ENCODE results near the gene CTSS.
A peak's percentile ranks its signal among the peaks of the same experiment; 100 is the strongest.
"Not testable (repeated sequence)": the region's sequence is repeated elsewhere in the genome, so short reads cannot be mapped to it uniquely, and the experiment has no call there.

CTSS gene

DNA sequence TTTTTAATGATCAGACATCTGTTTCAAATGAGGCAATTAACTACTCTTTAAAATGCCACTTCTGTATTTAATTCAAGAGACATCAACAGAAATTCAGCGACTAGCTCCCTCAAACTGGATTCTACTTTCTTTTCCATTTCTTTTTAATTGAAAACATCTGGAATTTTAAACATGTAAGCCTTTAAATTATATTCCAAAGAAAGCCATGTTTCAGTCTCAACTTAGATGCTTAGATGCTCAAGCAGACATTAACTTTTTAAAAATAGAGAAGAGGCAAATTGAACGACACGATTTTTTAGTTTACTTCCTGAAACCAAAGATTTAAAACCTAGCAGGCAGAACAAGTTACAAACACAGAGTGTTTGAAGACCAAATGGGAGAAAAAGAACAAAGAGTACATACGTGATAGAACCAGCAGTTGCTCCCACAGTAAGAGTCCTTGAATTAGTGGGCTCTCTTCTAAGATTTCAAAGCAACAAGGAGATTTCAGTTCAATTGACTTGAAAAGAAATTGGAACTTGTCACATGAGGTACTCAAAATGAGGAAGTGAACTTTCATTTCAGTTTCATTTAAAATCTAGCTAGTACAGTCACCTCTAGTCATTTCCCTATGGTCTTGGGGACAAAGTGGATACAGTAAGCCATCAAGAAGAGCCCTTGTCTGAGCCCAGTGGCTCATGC is at the start of gene CTSS:
TSS of gene CTSS (minus strand) at position 483 of the 681 bp plus-strand sequence. CDS start 1,015 bp downstream, outside the sequence.
- no peak for FAIRE-seq

DNA sequence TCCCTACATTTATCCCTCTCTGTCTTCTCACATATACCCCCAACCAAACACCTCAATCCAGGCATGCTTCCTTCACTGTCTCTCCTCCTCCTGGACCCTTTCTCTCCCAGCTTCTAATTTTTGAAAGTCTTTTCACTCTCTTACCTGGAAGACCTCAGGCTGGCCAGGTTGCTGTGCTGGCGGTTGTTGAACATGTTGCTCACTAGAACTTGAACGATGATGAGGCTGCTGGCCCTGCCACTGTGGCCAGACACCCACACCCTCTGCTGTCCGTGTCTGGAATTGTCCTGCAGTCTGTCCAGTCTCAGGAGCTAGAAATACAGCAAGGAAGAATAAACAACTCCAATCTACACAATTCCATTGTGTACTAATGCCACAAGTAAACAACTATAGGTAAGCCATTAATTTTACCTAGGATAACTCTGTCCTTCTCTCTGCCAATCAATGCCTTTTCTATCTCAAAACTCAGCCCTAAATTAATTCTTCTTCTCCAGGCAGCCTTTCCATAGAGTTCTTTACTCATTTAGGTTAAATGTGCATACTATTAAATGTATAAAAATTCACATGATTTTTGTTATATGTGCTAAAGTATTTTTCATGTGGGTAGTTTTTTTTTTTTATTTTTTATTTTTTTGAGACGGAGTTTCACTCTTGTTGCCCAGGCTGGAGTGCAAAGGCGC is 47.6 kb upstream of the CTSS start:
- FAIRE-seq: peak; percentile 78

DNA sequence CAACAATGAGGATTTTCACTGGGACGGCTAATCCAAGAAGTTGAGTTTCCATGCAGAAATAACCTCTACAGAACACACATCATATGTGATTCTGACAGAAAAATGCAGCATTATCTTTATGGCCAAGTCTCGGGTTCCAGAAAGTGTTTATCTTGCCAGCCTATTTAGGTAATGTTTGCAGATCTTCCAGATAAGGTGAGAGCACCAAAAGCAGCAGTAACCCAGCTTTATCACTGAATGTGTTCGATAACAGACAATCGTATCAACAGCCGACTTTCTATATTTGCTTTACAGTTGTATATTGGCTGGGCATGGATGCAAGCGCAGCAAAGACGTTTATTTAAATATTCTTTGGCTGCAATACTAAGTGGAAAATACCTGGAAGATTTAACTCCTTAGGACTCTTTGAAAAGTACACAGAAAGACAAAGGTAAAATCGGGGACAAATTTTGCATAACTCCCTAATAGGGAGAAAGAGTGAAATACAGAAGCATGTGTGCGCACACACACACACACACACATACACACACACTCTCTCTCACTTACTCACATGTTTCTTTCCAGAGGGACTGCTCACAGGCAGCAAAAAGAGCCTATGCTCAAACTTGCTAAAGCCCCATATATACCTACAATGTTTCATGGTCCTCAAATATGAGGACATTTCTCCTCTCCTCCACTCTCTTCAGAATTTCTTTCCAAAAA is 45.5 kb upstream of the CTSS start:
- no peak for FAIRE-seq

DNA sequence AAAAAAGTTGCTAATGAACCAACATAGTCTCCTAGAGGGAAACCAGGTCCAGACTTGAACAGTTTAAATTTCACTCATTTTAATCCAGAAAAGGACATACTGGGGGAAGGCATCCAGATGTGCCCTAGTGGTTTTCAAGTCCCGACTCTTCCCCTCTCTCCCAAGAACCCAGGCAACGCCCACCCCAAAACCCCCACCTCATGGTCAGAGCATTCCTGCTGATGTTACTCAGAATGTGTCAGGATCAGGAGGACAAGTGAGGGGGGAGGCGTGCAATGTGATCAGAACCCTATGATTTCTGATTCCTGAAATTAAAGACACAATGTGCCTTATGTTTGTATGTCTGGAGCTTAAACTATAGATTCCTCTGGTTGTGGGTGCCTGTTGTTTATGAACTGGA is 44.1 kb upstream of the CTSS start:
- no peak for FAIRE-seq

DNA sequence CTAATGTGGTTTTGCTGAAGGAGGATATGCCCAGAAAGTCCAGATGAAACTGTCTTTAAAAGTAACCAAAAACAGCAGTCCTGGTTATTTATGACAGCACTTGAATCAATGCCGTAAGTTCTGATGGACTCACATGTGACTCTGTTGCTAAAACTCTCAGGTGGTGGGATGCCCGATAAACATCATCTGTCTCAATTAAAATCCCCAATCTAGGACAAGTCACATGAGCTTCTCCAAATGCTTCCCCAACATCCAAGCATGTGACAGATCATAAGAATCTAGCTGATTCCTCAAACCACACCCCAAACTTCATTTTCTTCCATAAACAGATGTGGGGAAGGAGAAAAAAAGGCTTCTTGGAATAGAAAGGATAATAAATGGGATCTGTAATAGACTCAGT is 43.3 kb upstream of the CTSS start:
- no peak for FAIRE-seq

DNA sequence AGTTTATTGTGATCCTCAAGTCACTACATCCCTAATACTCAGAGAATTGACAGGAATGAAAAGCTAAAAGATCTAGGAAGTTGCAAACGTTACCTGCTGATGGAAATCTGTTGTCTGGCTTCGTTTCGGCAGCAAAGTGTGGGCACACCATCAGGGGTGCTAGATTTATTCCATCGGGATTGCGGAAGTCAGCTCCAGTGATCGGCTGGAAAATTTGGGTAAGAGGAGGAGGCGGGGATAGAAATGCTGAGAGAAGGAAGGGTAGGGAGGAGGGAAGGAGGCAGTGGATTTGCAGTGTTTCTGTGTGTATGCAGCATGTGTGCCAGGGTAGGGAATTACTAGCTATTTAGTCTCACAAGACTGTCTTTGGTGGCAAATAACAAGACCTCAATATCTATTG is 42.5 kb upstream of the CTSS start, which contains the start of gene CTSK:
TSS of gene CTSK (minus strand) at position 140 of the 400 bp plus-strand sequence. CDS start 1,455 bp downstream, outside the sequence.
- no peak for FAIRE-seq

DNA sequence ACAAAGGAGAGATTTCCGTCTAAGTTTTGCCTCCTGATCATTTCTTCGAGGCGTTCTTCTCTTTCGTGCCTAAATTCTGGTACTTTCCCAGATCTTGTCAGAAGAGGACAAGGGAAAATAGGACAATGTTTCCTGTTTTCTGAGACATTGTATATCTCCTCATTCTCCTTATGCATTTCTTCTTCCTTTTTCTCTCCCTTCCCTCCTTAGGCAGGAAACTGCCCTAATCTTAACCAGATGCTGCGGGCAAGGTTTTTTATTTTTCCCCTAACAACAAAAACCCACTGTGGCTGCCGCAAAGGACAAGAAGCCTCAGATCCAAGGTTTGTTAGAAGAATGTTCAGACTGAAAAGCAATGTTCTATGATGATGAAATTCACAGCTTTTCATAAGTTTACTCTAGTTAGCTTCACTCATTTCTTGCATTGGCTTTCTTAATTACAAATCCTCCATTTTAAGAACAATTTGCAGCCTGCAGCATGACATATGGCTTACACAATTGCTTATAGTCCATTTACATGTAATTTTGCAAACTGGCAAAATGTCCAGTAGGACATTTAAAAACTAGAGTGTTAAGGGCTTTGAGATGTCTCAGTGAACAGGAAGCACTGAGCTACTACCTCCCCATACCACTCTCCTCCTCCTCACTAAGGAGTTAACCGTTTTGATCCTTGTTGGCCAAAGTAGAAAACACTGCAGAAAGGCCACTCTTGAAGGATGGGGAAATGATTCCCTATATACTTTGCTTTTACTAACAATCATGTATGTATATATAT is 41.9 kb upstream of the CTSS start:
- FAIRE-seq: no peak

DNA sequence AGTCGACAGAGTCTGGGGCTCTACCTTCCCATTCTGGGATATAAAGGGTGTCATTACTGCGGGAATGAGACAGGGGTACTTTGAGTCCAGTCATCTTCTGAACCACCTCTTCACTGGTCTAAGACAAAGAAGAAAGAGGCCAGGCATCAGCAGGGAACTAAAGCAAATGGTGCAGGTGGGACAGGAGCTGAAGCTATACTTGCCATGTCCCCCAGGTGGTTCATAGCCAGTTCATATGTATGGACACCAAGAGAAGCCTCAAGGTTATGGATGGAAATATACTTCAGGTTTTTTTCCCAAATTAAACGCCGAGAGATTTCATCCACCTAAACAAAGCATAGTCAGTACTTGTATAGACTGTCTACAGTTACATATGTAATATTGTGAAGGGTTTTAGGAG is 40.3 kb upstream of the CTSS start:
- FAIRE-seq: no peak

DNA sequence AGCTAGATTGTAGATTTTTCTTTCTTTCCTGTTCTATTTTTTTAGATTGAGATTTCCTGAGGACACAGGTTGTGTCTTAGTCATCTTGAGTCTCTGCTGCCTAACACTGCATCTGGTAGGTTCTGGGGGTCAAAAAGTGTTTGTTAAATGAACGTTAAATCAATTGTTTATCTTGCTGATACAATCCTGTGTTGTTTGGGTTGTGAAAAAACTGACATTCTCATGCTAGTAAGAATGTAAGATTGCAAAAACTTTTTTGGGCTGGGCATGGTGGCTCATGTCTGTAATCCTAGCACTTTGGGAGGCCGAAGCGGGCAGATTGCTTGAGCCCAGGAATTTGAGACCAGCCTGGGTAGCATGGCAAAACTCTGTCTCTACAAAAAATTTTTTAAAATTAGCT is 39.1 kb upstream of the CTSS start:
- FAIRE-seq: no peak

DNA sequence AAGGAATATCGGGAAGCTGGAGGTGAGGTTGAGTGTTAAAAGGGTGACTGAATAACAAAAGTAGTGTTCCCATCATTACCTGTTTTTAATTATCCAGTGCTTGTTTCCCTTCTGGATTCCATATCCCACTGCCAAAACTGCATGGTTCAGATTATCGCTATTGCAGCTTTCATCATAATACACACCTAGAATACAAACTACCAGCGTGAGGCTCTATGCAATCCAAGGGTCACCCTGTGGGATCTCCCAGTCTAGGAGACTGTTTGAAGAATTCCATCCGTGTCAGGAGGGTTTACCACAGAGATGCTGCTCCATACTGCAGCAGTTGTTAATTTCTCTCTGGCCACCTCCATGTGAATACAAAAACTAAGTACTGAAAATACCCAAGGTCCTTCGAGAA is 33.5 kb upstream of the CTSS start:
- FAIRE-seq: no peak

DNA sequence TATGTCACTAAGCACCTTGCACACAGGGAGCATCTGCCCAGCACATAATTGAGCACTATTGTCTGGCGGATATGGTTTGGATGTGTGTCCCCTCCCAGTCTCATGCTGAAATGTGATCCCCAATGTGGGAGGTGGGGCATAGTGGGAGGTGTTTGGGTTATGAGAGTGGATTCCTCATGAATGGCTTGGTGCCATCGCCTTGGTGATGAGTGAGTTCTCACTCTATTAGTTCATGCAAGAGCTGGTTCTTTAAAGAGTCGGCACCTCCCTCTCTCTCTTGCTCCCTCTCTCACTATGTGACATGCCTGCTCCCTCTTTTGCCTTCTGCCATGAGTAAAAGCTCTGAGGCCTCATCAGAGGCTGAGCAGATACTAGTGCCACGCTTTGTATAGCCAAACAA is 32.9 kb upstream of the CTSS start:
- FAIRE-seq: no peak

DNA sequence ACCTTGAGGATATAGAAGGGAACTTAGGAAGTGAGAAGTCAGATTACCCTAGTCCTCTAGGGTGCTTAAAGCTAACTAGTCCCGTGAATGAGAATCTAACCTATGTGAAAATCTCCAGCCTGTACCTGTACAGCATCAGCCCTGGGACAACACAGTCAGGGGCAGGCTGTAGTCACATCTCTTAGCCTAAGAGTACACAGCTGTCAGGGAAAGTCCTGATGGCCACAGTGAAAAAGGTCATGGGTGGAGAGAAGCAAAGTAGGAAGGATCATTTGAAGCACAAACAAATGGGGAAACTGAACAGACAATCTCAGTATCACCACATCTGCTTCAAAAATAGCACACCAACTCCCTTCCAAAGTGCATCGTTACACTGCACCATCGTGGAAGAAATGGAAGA is 30.8 kb upstream of the CTSS start:
- FAIRE-seq: no peak

DNA sequence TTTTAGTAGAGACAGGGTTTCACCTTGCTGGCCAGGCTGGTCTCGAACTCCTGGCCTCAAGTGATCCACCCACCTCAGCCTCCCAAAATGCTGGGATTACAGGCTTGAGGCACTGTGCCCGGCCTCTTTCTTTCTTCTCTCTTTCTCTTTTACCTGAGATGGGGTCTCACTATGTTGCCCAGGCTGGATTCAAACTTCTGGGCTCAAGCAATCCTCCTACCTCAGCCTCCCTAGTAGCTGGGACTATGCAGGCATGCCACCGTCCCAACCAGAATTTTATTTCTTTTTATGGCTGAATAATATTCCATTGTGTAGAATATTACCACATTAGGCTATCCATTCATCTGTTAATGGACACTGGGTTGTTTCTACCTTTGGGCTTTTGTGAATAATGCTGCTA is 28.2 kb upstream of the CTSS start:
- not testable (repeated sequence) for FAIRE-seq

DNA sequence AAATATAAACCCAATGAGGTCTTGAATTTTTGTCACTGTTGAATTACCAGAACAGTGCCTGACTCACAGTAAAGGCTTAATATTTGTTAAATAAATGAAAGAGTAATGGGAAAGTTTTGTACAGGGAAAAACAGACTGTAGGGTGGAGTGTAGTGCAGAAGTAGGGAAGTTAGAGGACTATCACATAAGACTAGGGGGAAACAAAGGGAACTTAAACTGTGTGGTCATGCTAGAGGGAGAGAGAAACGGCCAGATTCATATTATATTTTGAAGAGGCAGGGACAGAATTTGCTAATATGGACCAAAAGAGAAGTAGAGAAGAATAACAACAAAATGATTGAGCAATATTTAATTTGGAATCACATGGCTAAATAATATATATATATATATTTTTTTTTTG is 27.6 kb upstream of the CTSS start:
- no peak for FAIRE-seq

DNA sequence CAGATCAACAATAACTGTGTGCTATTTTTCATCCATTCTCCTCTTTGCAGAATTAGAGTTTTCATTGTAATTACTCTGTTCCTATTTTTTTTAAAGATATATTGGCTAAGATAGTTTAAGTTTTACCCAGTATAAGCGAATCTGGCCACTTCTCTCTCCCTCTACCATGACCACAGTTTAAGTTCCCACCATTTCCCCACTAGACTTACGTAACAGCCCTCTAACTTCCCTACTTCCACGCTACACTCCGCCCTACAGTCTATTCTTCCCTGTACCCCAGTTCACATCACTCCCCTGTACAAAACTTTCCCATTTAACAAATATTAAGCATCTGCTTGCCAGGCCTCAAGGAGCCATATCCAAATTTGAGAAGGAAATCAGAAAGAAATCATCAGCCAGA is 26.0 kb upstream of the CTSS start:
- no peak for FAIRE-seq

DNA sequence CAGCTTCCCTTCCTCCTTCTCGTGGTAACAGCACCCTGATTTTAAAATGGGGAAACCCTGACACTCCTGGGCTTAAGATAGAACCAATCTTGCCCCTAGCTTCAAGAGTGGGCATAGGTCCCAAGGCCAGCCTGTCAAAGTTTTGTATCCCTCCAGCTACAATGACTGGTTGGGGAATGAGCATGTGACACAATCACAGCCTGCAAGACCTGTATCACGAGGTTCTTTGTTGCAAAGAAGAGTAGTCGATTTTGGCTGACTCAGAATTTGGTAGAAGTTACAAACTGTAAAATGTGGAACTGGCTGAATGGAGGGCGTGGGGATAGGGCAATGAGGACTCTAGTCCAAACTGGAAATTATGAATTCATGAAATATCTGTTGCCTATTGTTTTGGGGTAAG is 23.8 kb upstream of the CTSS start:
- no peak for FAIRE-seq

DNA sequence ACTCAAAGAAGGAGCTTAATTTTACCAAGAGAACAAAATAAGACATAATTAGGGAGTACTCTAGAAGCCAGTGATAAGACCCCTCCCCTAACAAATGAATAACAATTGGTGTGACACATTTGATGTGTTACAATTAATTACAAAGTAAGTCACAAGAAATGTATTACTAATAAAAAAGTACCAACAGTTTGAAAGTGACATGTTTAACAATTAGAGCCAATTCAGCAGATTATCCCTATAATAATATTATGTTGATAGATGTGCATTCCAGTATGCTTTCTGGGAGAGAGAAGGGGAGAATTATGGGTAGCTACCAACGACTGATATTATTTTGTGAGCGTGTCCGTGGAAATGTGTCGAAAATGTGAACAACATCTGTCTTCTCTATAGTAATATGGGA is 23.4 kb upstream of the CTSS start:
- FAIRE-seq: no peak

DNA sequence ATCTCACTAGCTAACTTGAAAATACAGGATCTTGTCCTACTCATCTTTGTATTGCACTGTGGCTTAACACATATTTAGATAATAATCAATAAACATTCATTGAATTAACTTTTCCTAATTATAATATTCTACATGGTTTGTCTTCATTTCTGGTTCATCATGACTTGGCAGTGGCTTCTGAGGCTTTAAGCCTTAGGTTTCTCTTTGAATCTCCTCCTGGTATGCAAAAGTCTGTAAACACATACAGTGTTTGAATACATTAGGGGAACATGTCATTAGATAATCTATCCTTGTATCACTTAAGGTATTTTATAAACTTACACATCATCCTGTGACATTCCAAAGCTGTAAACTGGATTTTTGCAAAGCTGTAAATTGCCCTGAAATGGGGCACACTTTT is 21.9 kb upstream of the CTSS start:
- no peak for FAIRE-seq

DNA sequence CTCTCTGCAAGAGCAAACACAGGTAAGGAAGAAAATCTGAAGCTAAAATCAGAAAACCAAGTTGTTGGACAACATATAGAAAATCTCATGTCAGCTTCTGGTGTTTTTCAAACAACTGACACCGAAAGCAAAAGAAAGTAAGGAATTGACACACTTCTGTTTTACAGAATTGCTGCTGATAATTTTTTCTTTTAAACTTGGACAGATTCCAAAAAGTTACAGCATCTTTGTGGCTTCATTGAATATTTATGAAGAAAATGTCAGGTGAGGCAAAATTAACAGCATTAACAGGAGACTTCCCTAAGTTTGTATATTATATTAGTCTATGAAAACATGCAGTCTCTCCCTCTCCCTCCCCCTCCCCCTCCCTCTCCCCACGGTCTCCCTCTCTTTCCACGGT is 14.9 kb upstream of the CTSS start:
- FAIRE-seq: no peak

DNA sequence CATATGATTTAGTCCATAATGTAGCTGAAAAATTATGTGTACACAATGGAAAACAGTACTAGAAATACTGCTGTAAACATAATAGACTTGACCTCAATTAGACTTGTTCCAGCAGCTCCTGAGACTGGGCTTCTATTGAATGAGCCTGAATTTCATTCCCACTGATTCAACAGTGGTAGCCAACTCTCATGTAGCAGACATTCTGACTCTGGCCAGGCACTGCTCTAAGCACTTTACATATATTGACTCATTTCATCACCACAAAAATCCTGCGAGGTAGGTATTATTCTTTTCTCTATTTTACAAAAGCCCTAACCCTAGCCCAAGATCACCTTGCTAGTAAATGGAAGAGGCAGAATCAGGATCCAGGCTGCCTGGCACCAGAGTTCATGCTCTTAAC is 12.8 kb upstream of the CTSS start:
- FAIRE-seq: no peak

DNA sequence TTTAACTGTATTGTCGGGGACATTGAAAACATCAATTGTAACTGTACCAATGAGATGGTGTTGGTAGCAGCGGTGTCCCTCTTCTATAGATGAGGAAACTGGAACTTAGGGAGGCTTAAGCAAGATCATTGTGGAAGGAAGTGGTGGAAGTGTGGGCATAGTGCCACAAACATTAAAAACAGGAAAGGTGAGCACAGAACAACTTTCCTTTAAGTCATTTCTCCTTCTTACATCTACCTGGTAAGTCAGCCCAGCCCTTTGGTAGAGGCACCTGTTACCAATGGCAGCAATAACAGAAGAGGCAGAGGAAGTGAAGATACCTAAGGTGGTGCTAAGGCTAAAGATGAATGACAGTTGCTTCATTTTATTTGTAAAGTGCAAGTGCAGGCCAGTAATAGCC is 12.0 kb upstream of the CTSS start:
- no peak for FAIRE-seq

DNA sequence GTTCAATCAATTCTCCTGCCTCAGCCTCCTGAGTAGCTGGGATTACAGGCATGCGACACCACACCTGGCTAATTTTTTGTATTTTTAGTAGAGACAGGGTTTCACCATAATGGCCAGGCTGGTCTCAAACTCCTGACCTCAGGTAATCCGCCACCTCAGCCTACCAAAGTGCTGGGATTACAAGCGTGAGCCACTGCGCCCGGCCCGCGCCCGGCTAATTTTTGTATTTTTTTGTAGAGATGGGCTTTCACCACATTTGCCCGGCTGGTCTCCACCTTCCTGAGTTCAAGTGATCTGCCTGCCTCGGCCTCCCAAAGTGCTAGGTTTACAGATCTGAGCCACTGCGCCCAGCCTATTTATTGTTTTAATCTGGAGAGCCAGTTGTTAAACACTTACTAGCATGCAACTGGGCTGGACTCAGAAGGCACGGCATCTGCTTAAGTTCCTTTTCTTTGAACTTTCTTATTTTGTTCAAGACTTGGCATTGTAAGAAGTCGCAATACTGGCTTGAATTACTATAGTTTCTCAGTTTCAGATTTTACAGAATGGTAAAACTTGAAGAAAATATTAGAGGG is 10.4 kb upstream of the CTSS start:
- not testable (repeated sequence) for FAIRE-seq

DNA sequence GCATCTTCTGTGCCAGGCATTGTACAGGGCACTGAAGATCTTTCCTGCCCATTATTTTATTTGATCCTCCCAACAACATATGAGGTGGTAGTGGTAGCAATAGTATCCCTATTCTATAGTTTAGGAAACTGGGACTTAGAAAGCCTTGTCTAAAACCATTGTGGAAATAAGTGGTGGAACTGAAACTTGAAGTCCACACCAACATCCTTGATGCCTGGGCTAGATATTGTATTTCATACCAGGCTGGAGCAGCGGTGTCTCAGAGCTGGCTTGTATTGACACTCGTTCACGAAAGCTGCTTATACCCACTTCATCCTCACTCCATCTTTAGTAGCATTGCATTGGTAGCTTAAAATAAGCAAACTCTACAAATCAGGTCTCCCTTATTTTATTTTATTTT is 9.7 kb upstream of the CTSS start:
- FAIRE-seq: no peak

All from G401.6 (cell line).